ENCODE measurements around the gene GINS1.

GRCh38 chr20:25397096-25397495, 10.4 kb upstream of the GINS1 start:
- no peak for TF ChIP-seq CTCF (IDR thresholded peaks at IDR 0.05 in 2 of 3, conservative IDR thresholded peaks at IDR 0.05 in 1 of 3; ENCODE audit: borderline replicate concordance in 1 of 3, insufficient read depth in 1 of 3, low read depth in 2 of 3, low read length in 2 of 3)
- no peak for TF ChIP-seq FOSL1 (IDR thresholded peaks at IDR 0.05; ENCODE audit: low read depth)
- TF ChIP-seq JUND (IDR thresholded peaks at IDR 0.05), result no peak
- TF ChIP-seq POLR2A (IDR thresholded peaks at IDR 0.05; ENCODE audit: borderline replicate concordance, extremely low read depth, insufficient read depth, insufficient read length), result no peak

Measured in HCT116 (cell line).